ENCODE results near the gene BCL7B.

The BCL7B gene

GRCh38 chr7:73489976-73490375 lies 67.5 kb downstream of the BCL7B start:
- no peak for DNase-seq (ENCODE audit: low spot score)

- DNase-seq (ENCODE audit: low spot score) = no peak
Observed at GRCh38 chr7:73487486-73487885, 70.0 kb downstream of the BCL7B start.
